ENCODE data around the gene RCVRN.

GRCh38 chr17:9917801-9918200 is 12.7 kb upstream of the RCVRN start:
- TF ChIP-seq CTCF (conservative IDR thresholded peaks at IDR 0.05; ENCODE audit: low read length) (no peak), EZH2phosphoT487 (IDR thresholded peaks at IDR 0.05; ENCODE audit: borderline replicate concordance) (no peak)

Measured in Loucy (cell line).